K562 (cell line): ENCODE measurements around the gene SLC35F2. TPM values are rescaled to one million over a fixed set of nuclear protein-coding genes. Genes with fewer than 3 reads are reported as not detected.

Experiments
- ATAC-seq: fragments of 200-7000 bp; cut with Tn5 transposase; 3 replicates; pipeline ENCODE4 v1.9.1; 2020; ENCODE audit warnings: moderate library complexity
- BruUV-seq: library from RNA; stranded (reverse); fragments of 400-500 nt; replicated peaks from 2 replicates; lab custom pipeline; 2021; lab: Mats Ljungman, UMichigan
- CTCF ChIA-PET: fragments of 300-600 bp; formaldehyde crosslinking; extraction: SDS; loops from one replicate; lab custom pipeline; 2021; ENCODE audit warnings: low intra/inter-chr PET ratio; lab: Yijun Ruan, JAX
- POLR2A ChIA-PET: fragments of 300-600, 350-650 bp; sonication (Branson Sonifier 250); formaldehyde crosslinking; extraction: SDS; loops from one replicate; lab custom pipeline; 2021; ENCODE audit warnings: antibody characterized with exemption, inconsistent platforms; lab: Yijun Ruan, JAX
- DNase-seq, 4 experiments: peaks; one replicate each; pipeline versions ENCODE4 v3.0.0 to v3.0.0-alpha.2; 2011 to 2018; ENCODE audit warnings: low spot score in 3 of 4, mixed read lengths in 3 of 4; ENCODE audit errors: extremely low read depth in 1 of 4
- FAIRE-seq: peaks from 2 replicates; lab custom pipeline; 2011; peaks lifted over from hg19 to GRCh38; lab: Jason Lieb, UNC
- H2AFZ ChIP-seq: 2 replicates; pipeline ENCODE4 v1.6.0; 2011; ENCODE audit warnings: low read depth, low read length, control low read depth, inconsistent platforms
- H3K27ac ChIP-seq: fragments of 200-600 bp; 3 replicates; pipeline ENCODE4 v1.8.0; 2011; ENCODE audit warnings: low read depth, mild to moderate bottlenecking, control low read depth, inconsistent platforms, low read length, moderate library complexity, mixed read lengths; ENCODE audit errors: extremely low read depth
- H3K27me3 ChIP-seq, 2 experiments: fragments of 300-600 bp in 1 of 2; 2 replicates in 1 of 2; 3 replicates in 1 of 2; pipeline versions ENCODE4 v1.6.0 to v1.8.0; 2011; ENCODE audit warnings: inconsistent platforms in 2 of 2, low read length in 2 of 2, mild to moderate bottlenecking in 1 of 2, mixed read lengths in 1 of 2, moderate library complexity in 1 of 2; ENCODE audit not compliant: control insufficient read depth in 2 of 2, insufficient read depth in 2 of 2
- H3K36me3 ChIP-seq: fragments of 300-600 bp; 3 replicates; pipeline ENCODE4 v1.8.0; 2011; ENCODE audit warnings: mild to moderate bottlenecking, low read length, inconsistent platforms; ENCODE audit not compliant: control insufficient read depth, insufficient read depth
- H3K4me1 ChIP-seq, 2 experiments: fragments of 200-600 bp in 1 of 2; replicated peaks in 1 of 2; 2 replicates in 1 of 2; 3 replicates in 1 of 2; pipeline versions ENCODE4 v1.5.1 to v1.8.0; 2011; ENCODE audit warnings: inconsistent platforms in 2 of 2, low read length in 2 of 2, mild to moderate bottlenecking in 1 of 2, mixed read lengths in 1 of 2, moderate library complexity in 1 of 2; ENCODE audit not compliant: control insufficient read depth in 2 of 2, insufficient read depth in 2 of 2
- H3K4me2 ChIP-seq: 2 replicates; pipeline ENCODE4 v1.6.1; 2011; ENCODE audit warnings: low read length, control low read depth, inconsistent platforms, mixed read lengths; ENCODE audit not compliant: insufficient read depth
- H3K4me3 ChIP-seq: fragments of 200-600 bp; sonication (generic), shearing (Covaris generic); 2 replicates; pipeline ENCODE4 v1.5.1; 2016; ENCODE audit warnings: control low read depth, inconsistent platforms
- H3K79me2 ChIP-seq: fragments of 200-600 bp; 3 replicates; pipeline ENCODE4 v1.8.0; 2011; ENCODE audit warnings: low read length, inconsistent platforms; ENCODE audit not compliant: control insufficient read depth, insufficient read depth
- H3K9ac ChIP-seq, 2 experiments: 2 replicates each; pipeline versions ENCODE4 v1.6.0 to v1.6.1; 2011; ENCODE audit warnings: low read depth in 2 of 2, low read length in 2 of 2, control low read depth in 1 of 2, inconsistent platforms in 1 of 2, mild to moderate bottlenecking in 1 of 2, mixed read lengths in 1 of 2; ENCODE audit not compliant: insufficient read depth in 1 of 2
- H3K9me1 ChIP-seq: one replicate; pipeline ENCODE4 v1.6.0; 2011; ENCODE audit warnings: inconsistent platforms, mild to moderate bottlenecking, low read length, moderate library complexity; ENCODE audit not compliant: control insufficient read depth, insufficient read depth
- H3K9me3 ChIP-seq: replicated peaks from 2 replicates; pipeline ENCODE4 v1.5.1; 2011; ENCODE audit warnings: low read depth, low read length, inconsistent platforms; ENCODE audit not compliant: control insufficient read depth, insufficient read depth
- H4K20me1 ChIP-seq: replicated peaks from 2 replicates; pipeline ENCODE4 v1.6.1; 2011; ENCODE audit warnings: low read length, inconsistent platforms, mixed read lengths; ENCODE audit not compliant: control insufficient read depth, insufficient read depth
- MAFF ChIP-seq: IDR thresholded peaks from 2 replicates; pipeline ENCODE4 v1.6.1; 2012; ENCODE audit warnings: low read length, improper control_type of control experiment
- MAFG ChIP-seq: fragments of 450-650 bp; conservative IDR thresholded peaks from 2 replicates; pipeline ENCODE4 v1.6.1; 2016; ENCODE audit warnings: missing genetic modification characterization, missing compliant biosample characterization
- MAFK ChIP-seq: IDR thresholded peaks from 2 replicates; pipeline ENCODE4 v1.6.1; 2011; ENCODE audit warnings: low read length, improper control_type of control experiment
- MEF2A ChIP-seq: IDR thresholded peaks from 2 replicates; pipeline ENCODE4 v1.6.1; 2011; ENCODE audit warnings: low read depth, mild to moderate bottlenecking, low read length, moderate library complexity; ENCODE audit not compliant: control insufficient read depth
- RBM39 ChIP-seq: fragments of 200-400 bp; formaldehyde crosslinking; optimal IDR thresholded peaks from 2 replicates; pipeline ENCODE3; 2018; ENCODE audit warnings: low read depth, low read length
- SP2 ChIP-seq: IDR thresholded peaks from 2 replicates; pipeline ENCODE4 v1.6.1; 2011; ENCODE audit warnings: mild to moderate bottlenecking, low read depth, low read length, moderate library complexity; ENCODE audit not compliant: poor library complexity, severe bottlenecking; ENCODE audit errors: extremely low read depth
- TCFL5 ChIP-seq: fragments of 250-450 bp; sonication (Bioruptor Pico); conservative IDR thresholded peaks from 2 replicates; pipeline ENCODE4 v1.6.1; 2021; ENCODE audit warnings: mild to moderate bottlenecking, moderate library complexity, matching md5 sums
- TFAM ChIP-seq: fragments of 250-450 bp; sonication (Bioruptor Pico); conservative IDR thresholded peaks from 2 replicates; pipeline ENCODE4 v1.5.0; 2021; ENCODE audit warnings: mild to moderate bottlenecking, moderate library complexity
- ZNF316 ChIP-seq: fragments of 450-650 bp; IDR thresholded peaks from 2 replicates; pipeline ENCODE4 v1.6.1; 2016
- WGBS: fragments of 100-300 bp; shearing (Covaris generic); methylation state at CpG from one replicate; pipeline ENCODE4 v1.1.6; 2016; ENCODE audit warnings: low coverage, mixed read lengths; ENCODE audit not compliant: insufficient coverage; ENCODE audit errors: missing lambda C conversion rate; 5-methylcytosine and 5-hydroxymethylcytosine counted together
- in situ Hi-C: fragments of 300-500 bp; cut with MboI; formaldehyde crosslinking; loops from 4 replicates; pipeline ENCODE4 v1.15.0; 2018; ENCODE audit warnings: inconsistent platforms, mixed read lengths
- intact Hi-C: fragments of 100-400 bp; cut with micrococcal nuclease; formaldehyde crosslinking; loops from 2 replicates; pipeline ENCODE4 v1.14.2; 2022
- polyA plus RNA-seq, 8 experiments: library from polyadenylated mRNA; depleted of rRNA in 4 of 8; stranded (reverse) in 5 of 8; unstranded in 3 of 8; fragments of >200 nt; fragmentation: Nextera tagmentation in 2 of 8; fragmentation: Illumina TruSeq in 1 of 8; extraction: Ambion mirVana in 2 of 8; extraction: Trizol in 1 of 8; gene quantifications; 2 replicates each; pipeline versions ENCODE4 v1.2.1 to v1.2.3, GENCODE V29; 2011 to 2014; ENCODE audit warnings: inconsistent platforms in 1 of 8, missing spikeins in 1 of 8
- total RNA-seq, 7 experiments: library from RNA; depleted of rRNA in 6 of 7; stranded (reverse); fragments of >200 nt in 6 of 7; fragmentation: Illumina TruSeq in 2 of 7; extraction: Trizol in 2 of 7; gene quantifications; 2 replicates each; pipeline versions ENCODE4 v1.2.1 to v1.2.3, GENCODE V29; 2011 to 2021; ENCODE audit warnings: low replicate concordance in 1 of 7
- TF ChIP-seq, protein P1 (sequence below): sonication (generic); formaldehyde crosslinking; IDR thresholded peaks from 2 replicates; pipeline ENCODE4 v1.8.1; 2023; ENCODE audit warnings: mild to moderate bottlenecking, missing genetic modification reagents
- TF ChIP-seq, protein P2 (sequence below): sonication (generic); formaldehyde crosslinking; IDR thresholded peaks from 2 replicates; pipeline ENCODE4 v1.8.0; 2022; ENCODE audit warnings: missing genetic modification reagents, mild to moderate bottlenecking, borderline replicate concordance

The SLC35F2 gene
- total and polyA plus RNA-seq, 9 of the 15 experiments (the other 6 are each of a cell fraction or from before 2014, with no cell fraction given): 28.6 to 63.9 (median 53.4) TPM

DNA sequence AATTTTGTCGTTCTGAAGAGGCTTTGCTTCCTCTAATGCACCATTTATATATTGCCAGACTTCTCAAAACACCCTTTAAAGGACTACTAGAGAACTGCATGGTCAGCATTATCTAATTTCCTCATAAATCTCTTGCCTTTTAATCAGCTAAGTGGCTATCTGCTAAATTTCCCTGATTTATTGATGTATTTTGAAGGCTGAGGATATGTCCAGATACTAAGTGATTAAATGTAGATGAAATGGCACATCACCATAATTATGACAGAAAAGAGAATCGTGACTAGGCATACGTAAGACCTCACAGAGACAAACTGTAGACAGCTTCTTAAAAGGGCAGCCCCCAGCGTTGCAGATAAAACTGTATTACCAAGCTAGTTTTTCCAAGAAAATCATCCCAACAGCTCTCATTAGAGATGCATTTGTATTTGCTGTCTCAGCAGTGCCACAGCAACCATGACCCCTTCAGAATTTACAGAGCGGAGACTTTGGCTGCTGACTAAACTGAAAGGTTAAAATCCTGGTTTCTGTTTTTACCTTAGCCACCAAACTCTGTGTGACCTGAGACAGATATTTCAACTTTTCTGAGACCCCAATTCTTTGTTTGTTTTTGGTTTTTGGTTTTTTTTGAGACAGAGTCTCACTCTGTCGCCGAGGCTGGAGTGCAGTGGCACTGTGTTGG, 79.6 kb downstream of the SLC35F2 start:
- peak; percentile 23; the same call in 2 of the 3 replicates for ATAC-seq
- POLR2A ChIA-PET: interaction anchor here (0.7 to 1.2 kb wide), 2 partner anchors 11 to 188 kb away, joined by 3 to 4 read pairs; no protein-coding TSS in a partner anchor
- TF ChIP-seq TFAM (CRISPR knock-in tag) (no peak), MEF2A (no peak), ZNF316 (peak; percentile 96), SP2 (no peak), MAFF (peak; percentile 94), TCFL5 (CRISPR knock-in tag) (no peak), MAFK (peak; percentile 97), RBM39 (no peak), MAFG (tag) (peak; percentile 91)
- TF ChIP-seq, protein P1, sequence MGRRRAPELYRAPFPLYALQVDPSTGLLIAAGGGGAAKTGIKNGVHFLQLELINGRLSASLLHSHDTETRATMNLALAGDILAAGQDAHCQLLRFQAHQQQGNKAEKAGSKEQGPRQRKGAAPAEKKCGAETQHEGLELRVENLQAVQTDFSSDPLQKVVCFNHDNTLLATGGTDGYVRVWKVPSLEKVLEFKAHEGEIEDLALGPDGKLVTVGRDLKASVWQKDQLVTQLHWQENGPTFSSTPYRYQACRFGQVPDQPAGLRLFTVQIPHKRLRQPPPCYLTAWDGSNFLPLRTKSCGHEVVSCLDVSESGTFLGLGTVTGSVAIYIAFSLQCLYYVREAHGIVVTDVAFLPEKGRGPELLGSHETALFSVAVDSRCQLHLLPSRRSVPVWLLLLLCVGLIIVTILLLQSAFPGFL (CRISPR knock-in tag): no peak
- TF ChIP-seq, protein P2, sequence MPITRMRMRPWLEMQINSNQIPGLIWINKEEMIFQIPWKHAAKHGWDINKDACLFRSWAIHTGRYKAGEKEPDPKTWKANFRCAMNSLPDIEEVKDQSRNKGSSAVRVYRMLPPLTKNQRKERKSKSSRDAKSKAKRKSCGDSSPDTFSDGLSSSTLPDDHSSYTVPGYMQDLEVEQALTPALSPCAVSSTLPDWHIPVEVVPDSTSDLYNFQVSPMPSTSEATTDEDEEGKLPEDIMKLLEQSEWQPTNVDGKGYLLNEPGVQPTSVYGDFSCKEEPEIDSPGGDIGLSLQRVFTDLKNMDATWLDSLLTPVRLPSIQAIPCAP (CRISPR knock-in tag): no peak

More for the DNA sequence above, 79.6 kb downstream of the SLC35F2 start:
- FAIRE-seq (no peak), DNase-seq (no peak)
- Histone ChIP-seq H3K4me1 (no peaks in the 10 kb centered on the region), H3K9me1 (no peaks in the 10 kb centered on the region), H3K9ac (no peak overlapping the region), H3K4me3 (no peak overlapping the region), H2AFZ (no peak overlapping the region), H3K27me3 (peaks cover 0 to 13% of the 10 kb centered on the region in 2 experiments; a peak in 3 of 5 replicates), H3K27ac (no peak overlapping the region), H3K36me3 (no peaks in the 10 kb centered on the region), H3K4me2 (no peak overlapping the region), H3K79me2 (no peaks in the 10 kb centered on the region), H3K9me3 (no peaks in the 10 kb centered on the region), H4K20me1 (no peaks in the 10 kb centered on the region)
- in situ Hi-C loops (no loop called here), intact Hi-C loops (loop anchor here (10.0 kb wide), 1 partner anchor 94 kb away; no protein-coding TSS in a partner anchor)
- no TSS peak for BruUV-seq
- CTCF ChIA-PET: no interaction called here
- 9% methylated on average over 7 of the region's 7 CpGs for whole genome bisulfite sequencing
